Posterior vena cava (tissue), 2 donors: ENCODE measurements around the gene LCNL1. TPM values are rescaled to one million over a fixed set of nuclear protein-coding genes. Genes with fewer than 3 reads are reported as not detected.
A peak's percentile ranks its signal among the peaks of the same experiment; 100 is the strongest.

Experiments
- DNase-seq: peaks from one replicate; pipeline ENCODE4 v3.0.0-alpha.2; 2020; ENCODE audit warnings: low spot score
- intact Hi-C, 2 donors: fragments of 100-400 bp; cut with DNase I; formaldehyde crosslinking; loops; one replicate each; pipeline versions ENCODE4 v1.14.1 to v1.14.2; 2022 to 2023
- long read RNA-seq, 2 donors: library from polyadenylated mRNA; unstranded; transcript quantifications; one replicate each; pipeline ENCODE4 v2.0.0, GENCODE V29; 2020 to 2021
- total RNA-seq, 2 donors: library from RNA; stranded (reverse); fragmentation: NEBNext Ultra II Directional; extraction: Animal tissue kit (Norgen Biotek cat#: 25700); gene quantifications; one replicate each; pipeline ENCODE4 v1.2.1, GENCODE V29; 2021
- donor health status: DM: yes; HTN: yes; CAD: no.
- donor health status: DM: yes; HTN: yes; CAD: no.

LCNL1 gene
- 1 to 10 TPM; 2.0 to 2.4 TPM for total RNA-seq
- long read RNA-seq, donor 1, partial matches to known transcripts, result 0 of 1 reads
- long read RNA-seq, donor 1, other reads (novel, unspliced or antisense), result 0 of 1 reads
- long read RNA-seq, donor 2, result 0 reads

GRCh38 chr9:136982232-136983051 lies at the start of gene LCNL1:
TSS of gene LCNL1 (plus strand) at chr9:136982993. CDS start at chr9:136983587, 594 bp downstream.
- DNase-seq, result no peak
- intact Hi-C loops, result no loop called here

- no peak for DNase-seq
- intact Hi-C loops, result no loop called here
Observed at GRCh38 chr9:136934277-136934676, 48.5 kb upstream of the LCNL1 start.

GRCh38 chr9:136935651-136936050 lies 47.1 kb upstream of the LCNL1 start:
- no peak for DNase-seq
- intact Hi-C loops, result no loop called here

- no peak for DNase-seq
- intact Hi-C loops, result no loop called here
Observed at GRCh38 chr9:136936645-136937170, 46.1 kb upstream of the LCNL1 start.

GRCh38 chr9:136937186-136938001 lies 45.4 kb upstream of the LCNL1 start:
- intact Hi-C loops, result no loop called here
- DNase-seq, result no peak

- intact Hi-C loops, result no loop called here
Observed at GRCh38 chr9:136939431-136939995, 43.3 kb upstream of the LCNL1 start.

GRCh38 chr9:136939996-136940525 lies 42.7 kb upstream of the LCNL1 start:
- intact Hi-C loops, result loop anchor here in 1 of 2 donors (5.0 kb wide), 3 partner anchors 53 to 148 kb away; partner anchors contain the start of genes AJM1, TMEM141 and TRAF2
- no peak for DNase-seq

More at GRCh38 chr9:136939431-136939995, 43.3 kb upstream of the LCNL1 start:
- no peak for DNase-seq

GRCh38 chr9:136940526-136941230 lies 42.1 kb upstream of the LCNL1 start:
- intact Hi-C loops, result loop anchor here in 1 of 2 donors (5.0 kb wide), 3 partner anchors 53 to 148 kb away; partner anchors contain the start of genes AJM1, TMEM141 and TRAF2
- DNase-seq, result no peak

- intact Hi-C loops, result loop anchor here in 1 of 2 donors (5.0 kb wide), 3 partner anchors 54 to 149 kb away; partner anchors contain the start of genes AJM1, TMEM141 and TRAF2
- DNase-seq, result no peak
Observed at GRCh38 chr9:136941231-136942111, 41.3 kb upstream of the LCNL1 start.

- DNase-seq, result no peak
- intact Hi-C loops, result loop anchor here in 1 of 2 donors (5.0 kb wide), 3 partner anchors 55 to 150 kb away; partner anchors contain the start of genes AJM1, TMEM141 and TRAF2
Observed at GRCh38 chr9:136942112-136942880, 40.5 kb upstream of the LCNL1 start.

- DNase-seq, result no peak
- intact Hi-C loops, result loop anchor here in 1 of 2 donors (5.0 kb wide), 3 partner anchors 56 to 151 kb away; partner anchors contain the start of genes AJM1, TMEM141 and TRAF2
Observed at GRCh38 chr9:136942881-136943230, 39.9 kb upstream of the LCNL1 start.

- no peak for DNase-seq
- intact Hi-C loops, result loop anchor here in 1 of 2 donors (5.0 kb wide), 3 partner anchors 56 to 151 kb away; partner anchors contain the start of genes AJM1, TMEM141 and TRAF2
Observed at GRCh38 chr9:136943291-136944211, 39.2 kb upstream of the LCNL1 start.

GRCh38 chr9:136944212-136944518 lies 38.6 kb upstream of the LCNL1 start:
- intact Hi-C loops, result loop anchor here in 1 of 2 donors (5.0 kb wide), 3 partner anchors 57 to 152 kb away; partner anchors contain the start of genes AJM1, TMEM141 and TRAF2

GRCh38 chr9:136944519-136945332 lies 38.1 kb upstream of the LCNL1 start, which contains the start of the genes C8G and FBXW5:
TSS of gene C8G (plus strand) at chr9:136945243. CDS start at chr9:136945321, 78 bp downstream.
TSS of gene FBXW5 (minus strand) at chr9:136944738. CDS start at chr9:136944083, 655 bp downstream.
- intact Hi-C loops, result loop anchor here in 1 of 2 donors (5.0 kb wide), 3 partner anchors 57 to 152 kb away; partner anchors contain the start of genes AJM1, TMEM141 and TRAF2
- DNase-seq, result peak; percentile 98

More at GRCh38 chr9:136944212-136944518, 38.6 kb upstream of the LCNL1 start:
- no peak for DNase-seq
